GM12872 (cell line): Measurements from ENCODE around the gene CLDN24.

ENCODE experiments used
- TF ChIP-seq, protein P1 (sequence below): IDR thresholded peaks from 3 replicates; pipeline ENCODE4 v1.5.1; 2011; ENCODE audit warnings: low read depth, mild to moderate bottlenecking, low read length, moderate library complexity; ENCODE audit not compliant: insufficient read depth

Gene CLDN24

DNA sequence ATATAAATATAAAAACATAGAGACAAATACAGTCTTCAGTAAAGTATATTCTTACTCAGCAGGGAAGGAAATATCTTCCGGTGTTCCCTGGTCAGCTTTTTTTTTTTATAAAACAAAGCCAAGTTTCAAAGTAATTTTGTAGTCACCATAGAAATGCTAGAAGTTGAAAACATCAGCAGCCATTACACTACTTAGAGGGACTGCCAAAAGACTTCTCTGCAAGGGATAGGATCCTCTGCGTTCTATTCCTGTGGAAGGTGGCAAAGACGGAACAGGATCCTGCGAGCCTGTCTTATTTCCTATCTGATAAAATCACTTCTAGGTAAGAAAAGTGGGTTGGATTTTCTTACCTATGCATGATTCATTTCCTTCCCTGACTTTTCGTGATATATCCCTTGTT, 21.6 kb downstream of the CLDN24 start:
- TF ChIP-seq, protein P1, sequence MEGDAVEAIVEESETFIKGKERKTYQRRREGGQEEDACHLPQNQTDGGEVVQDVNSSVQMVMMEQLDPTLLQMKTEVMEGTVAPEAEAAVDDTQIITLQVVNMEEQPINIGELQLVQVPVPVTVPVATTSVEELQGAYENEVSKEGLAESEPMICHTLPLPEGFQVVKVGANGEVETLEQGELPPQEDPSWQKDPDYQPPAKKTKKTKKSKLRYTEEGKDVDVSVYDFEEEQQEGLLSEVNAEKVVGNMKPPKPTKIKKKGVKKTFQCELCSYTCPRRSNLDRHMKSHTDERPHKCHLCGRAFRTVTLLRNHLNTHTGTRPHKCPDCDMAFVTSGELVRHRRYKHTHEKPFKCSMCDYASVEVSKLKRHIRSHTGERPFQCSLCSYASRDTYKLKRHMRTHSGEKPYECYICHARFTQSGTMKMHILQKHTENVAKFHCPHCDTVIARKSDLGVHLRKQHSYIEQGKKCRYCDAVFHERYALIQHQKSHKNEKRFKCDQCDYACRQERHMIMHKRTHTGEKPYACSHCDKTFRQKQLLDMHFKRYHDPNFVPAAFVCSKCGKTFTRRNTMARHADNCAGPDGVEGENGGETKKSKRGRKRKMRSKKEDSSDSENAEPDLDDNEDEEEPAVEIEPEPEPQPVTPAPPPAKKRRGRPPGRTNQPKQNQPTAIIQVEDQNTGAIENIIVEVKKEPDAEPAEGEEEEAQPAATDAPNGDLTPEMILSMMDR, result no peak

DNA sequence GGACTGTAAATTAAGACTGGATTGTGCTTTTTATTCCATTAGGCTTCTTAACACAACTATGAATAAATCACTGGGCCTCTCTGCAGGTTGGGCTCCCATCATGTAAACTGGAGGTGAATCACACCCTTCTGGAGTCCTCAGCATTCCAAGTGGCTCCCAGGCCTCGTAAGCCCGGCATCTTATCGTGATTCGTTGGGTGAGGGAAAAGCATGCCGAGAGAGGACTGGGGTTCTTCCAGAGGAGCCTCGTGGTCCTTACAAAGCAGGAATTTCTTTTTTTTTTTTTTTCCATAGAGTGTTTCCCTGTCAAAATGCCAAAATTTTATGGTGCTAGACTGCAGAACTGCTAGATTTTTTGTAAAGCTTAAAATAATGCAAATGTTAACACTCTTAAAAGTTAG, 22.2 kb downstream of the CLDN24 start:
- TF ChIP-seq, protein P1, result no peak

DNA sequence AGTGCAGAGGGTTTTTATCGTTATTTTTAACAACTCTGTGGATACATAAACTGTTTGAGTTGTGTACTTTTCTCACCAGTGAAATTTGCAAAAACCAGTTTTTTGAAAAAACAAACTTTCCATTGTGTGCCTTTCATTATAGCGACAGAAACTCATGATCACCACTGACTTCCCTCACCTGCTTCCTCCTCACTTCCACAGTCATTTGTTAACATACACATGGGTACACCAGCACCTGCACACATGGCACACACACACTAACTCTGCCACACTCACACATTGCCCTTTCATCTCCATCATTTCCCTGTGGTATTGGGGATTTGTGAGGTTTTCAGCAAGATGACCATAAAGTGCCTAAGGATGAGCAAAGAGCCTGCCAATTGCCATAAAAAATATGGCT, 22.8 kb downstream of the CLDN24 start:
- TF ChIP-seq, protein P1, result no peak

DNA sequence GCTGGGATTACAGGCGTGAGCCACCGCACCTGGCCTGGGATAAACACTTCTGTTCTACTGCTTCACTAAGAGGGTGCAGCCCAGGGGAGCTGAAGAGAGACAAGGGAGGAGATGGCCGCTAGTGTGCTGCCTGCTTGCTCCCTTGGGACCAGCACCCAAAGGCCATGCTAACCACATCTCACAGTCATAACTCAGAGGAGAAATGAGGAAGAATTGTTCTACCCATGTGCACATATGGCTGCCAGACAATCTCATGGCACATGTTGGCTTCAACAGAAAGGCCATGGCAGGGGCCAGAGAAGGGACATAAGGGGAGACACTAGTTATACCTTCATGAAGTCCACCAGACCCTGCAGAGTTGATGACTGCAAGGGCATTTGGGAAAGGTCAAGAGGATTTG, 24.6 kb downstream of the CLDN24 start:
- TF ChIP-seq, protein P1, result no peak

DNA sequence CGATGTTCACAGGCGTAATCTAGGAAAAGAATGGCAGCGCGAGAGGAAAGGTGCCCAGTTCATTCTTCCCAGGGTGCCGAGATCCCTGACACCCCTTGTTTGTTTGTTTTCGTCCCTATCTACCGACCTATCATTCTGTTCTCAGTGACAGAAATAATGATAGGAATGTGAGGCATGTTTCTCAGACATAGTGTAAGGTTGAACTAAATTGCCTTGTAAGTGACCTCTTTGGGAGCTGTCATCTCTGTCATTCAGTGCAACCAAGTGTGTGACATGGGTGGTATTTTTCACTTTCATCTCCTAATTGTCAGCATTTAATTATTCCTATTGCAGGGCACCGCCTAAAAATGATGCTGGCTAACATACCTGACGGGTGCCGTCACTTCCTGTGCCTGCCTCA, 26.5 kb downstream of the CLDN24 start:
- TF ChIP-seq, protein P1, result no peak

DNA sequence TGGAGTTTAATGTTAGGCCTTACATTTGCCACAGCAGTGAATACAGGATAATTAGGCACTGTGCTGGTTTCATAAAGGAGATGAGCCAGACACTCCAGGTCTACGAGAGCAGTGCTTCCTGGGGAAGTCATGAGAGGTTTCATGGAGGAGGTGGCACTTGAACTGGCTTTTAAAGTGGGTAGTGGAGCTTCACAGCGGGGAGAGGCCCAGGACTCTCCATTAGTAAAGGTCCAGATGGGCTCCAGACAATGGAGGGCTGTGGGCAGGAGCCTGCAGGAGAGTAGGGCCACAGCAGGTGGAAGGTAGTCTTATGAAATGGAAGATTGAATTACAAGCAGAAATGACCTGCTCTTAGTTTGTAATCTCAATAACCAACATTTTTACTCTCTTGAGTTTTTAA, 31.2 kb downstream of the CLDN24 start:
- TF ChIP-seq, protein P1, result no peak

DNA sequence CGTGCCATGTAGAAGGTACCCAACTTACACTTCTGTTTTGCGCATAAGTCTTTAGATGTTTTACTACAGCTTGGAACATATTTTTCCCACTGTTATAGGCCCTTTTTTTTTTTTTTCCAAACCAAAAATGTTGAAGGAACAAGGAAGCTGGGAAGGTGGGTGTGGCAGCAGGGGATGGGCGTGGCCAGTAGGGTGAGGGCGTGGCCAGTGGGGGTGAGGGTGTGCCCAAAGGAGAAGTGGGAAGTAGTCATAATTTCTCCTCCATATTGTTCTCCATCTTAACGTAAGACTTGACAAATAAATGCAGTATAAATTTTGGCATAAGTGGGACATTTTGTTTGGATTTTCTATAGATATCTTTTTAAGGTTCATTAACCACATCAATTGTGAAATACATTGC, 32.5 kb downstream of the CLDN24 start:
- TF ChIP-seq, protein P1, result no peak

DNA sequence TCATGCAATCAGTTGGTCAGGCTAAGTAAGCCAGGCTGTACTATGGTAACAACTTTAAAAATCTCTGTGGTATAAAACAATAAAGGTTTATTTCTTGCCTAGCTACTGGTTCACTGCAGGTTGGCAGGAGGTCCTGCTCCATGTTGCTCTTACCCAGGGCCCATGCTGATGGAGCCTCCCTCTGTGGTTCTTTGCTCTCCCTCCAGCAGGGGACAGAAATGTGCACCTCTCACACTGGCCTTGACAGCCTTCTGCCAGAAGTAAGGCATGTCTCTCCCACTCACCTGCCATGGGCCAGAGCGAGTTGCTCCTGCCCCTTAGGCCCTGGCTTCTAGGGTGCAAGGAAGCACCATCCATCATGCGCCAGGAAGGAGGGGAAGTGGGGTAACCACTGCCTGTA, 33.3 kb downstream of the CLDN24 start:
- TF ChIP-seq, protein P1, result peak; percentile 44
